Measurements from ENCODE around the gene KDM8.

DNA sequence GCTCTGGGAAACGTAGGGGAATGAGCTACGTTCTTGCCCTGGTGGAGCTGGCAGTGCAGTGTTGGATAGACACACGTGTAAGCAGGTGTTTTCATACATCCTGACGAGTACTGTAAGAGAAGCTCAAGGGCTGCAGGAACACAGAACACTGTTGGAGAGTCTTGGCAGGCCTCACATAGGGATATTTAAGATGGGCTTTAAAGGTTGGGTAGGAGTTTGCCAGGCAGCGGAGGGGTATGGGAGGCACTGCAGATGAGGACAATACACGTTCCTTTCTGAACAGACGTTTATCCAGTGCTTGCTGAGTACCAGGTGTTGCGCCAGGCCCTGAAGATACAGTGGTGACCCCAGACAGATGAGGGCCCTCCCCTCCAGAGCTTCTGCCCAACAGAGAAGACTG, 6.3 kb downstream of the KDM8 start:
- TF ChIP-seq, protein P1, sequence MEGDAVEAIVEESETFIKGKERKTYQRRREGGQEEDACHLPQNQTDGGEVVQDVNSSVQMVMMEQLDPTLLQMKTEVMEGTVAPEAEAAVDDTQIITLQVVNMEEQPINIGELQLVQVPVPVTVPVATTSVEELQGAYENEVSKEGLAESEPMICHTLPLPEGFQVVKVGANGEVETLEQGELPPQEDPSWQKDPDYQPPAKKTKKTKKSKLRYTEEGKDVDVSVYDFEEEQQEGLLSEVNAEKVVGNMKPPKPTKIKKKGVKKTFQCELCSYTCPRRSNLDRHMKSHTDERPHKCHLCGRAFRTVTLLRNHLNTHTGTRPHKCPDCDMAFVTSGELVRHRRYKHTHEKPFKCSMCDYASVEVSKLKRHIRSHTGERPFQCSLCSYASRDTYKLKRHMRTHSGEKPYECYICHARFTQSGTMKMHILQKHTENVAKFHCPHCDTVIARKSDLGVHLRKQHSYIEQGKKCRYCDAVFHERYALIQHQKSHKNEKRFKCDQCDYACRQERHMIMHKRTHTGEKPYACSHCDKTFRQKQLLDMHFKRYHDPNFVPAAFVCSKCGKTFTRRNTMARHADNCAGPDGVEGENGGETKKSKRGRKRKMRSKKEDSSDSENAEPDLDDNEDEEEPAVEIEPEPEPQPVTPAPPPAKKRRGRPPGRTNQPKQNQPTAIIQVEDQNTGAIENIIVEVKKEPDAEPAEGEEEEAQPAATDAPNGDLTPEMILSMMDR (IDR thresholded peaks at IDR 0.05; ENCODE audit: low read length): no peak
- no peak for TF ChIP-seq EZH2 (IDR thresholded peaks at IDR 0.05; ENCODE audit: borderline replicate concordance, low read length)

Measured in OCI-LY1 (cell line).